ENCODE data around the gene ADGRV1.

Gene ADGRV1

GRCh38 chr5:91145333-91145620 is 586.7 kb downstream of the ADGRV1 start:
- no peak for DNase-seq

DNA sequence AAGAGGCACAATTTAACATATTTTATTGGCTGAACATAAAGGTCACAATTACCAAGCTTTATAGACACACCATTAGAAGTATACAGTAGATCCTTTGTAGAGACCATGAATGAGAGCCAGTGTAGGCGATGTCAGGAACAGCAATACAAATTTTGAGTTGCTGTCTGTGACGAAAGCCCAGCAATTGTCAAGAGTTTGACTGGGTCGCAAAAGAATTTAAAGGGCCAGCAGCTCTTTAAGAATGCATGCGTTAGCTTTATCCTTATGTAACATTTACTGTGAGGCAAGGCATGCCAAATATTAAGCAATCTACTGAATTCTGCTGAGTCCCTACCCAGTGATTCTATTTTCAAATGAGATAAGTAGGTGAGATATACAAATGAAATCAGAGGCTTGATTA is 587.6 kb downstream of the ADGRV1 start:
- no peak for DNase-seq

- no peak for DNase-seq
These were observed 588.5 kb downstream of the ADGRV1 start for GRCh38 chr5:91146905-91147600.

GRCh38 chr5:91150234-91150633 is 591.6 kb downstream of the ADGRV1 start:
- DNase-seq: no peak

- DNase-seq: no peak
These were observed 592.0 kb downstream of the ADGRV1 start for GRCh38 chr5:91150636-91151035.

GRCh38 chr5:91151947-91152346 is 593.4 kb downstream of the ADGRV1 start:
- no peak for DNase-seq

GRCh38 chr5:91154338-91154737 is 595.7 kb downstream of the ADGRV1 start:
- DNase-seq: no peak

DNA sequence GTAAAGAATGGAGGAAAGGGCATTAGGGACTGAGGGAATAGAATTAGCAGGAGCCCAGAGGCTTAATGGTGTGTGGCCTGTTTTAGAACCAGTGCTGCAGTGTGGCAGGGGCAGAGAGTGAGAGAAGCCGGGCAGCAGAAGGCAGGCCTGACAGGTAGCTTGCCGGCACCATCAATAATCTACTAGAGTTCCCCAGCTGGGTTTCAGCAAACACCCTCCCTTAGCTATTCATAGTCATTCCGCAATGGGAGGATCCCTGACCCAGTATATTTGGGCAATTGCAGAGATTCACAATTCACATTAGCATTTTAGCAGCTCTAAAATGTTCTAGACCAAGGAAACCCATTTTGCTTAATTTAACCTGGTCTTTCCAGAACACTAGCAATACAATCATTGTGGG is 596.7 kb downstream of the ADGRV1 start:
- no peak for DNase-seq

GRCh38 chr5:91156242-91156641 is 597.6 kb downstream of the ADGRV1 start:
- DNase-seq: no peak

- DNase-seq: no peak
These were observed 599.4 kb downstream of the ADGRV1 start for GRCh38 chr5:91158011-91158410.

DNA sequence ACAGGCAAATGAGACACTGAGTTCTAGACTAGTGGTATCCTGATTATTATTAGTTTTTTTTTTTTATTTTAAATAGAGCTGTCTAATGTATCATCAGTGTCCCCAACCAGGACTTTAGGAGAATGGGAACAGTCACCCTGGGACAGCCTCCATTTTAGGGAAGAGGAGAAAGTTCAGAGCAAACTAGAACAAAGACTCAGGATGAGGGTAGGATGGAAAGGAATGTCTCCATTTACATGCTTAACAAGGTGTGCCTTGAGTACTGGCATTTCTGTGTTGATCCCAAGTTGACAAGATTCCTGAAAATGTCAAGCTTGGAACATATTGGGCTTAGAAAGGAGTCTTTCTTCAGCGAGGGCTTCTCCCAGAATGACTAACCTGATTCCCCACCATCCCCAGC is 601.0 kb downstream of the ADGRV1 start:
- DNase-seq: no peak

DNA sequence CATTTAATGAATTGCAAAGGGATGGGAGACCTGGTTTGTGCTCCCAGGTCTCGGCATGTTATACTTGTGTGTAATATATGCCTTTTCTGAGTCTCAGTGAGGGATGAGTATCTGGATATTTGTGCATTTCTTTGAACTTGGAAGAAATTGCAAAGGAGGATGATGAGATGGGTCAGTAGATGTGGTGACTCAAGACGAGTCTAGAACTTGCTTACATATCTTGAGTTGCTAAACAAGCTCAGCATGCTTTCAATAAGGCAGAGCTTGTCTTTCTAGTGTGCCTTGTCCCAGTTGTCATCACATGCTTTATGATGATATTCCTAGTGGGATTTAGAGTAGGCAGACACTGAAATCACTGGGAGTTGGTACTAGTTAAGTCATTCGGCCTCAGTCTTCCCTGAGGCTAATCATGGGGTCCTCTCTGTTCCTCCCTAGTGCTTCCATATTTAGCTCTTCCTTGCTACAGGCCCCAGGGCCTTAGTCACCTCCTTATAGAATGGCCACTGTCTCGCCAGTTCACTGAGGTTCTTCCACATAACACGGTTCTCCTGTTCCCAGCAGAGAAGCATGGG is 602.2 kb downstream of the ADGRV1 start:
- no peak for DNase-seq

GRCh38 chr5:91162534-91163381 is 604.2 kb downstream of the ADGRV1 start:
- DNase-seq: no peak

DNA sequence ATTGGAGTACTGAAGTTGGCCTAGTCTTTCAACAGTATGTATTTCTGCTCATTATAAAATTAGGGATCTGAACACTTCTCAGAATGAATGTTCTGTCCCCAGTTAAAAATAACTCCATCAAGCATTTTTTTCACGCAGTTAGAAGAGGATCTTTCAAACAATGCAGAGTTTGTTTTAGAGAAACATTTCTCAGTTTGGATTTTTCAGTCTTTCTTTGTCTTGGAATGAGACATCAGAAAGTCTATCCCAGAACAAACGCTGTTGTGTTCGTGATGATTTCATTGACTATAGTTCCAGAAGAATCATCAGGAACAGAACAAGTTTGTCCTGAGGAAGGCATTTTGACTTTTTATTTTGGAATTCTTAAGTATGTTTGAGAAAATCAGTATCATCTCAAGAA is 605.8 kb downstream of the ADGRV1 start:
- DNase-seq: no peak

DNA sequence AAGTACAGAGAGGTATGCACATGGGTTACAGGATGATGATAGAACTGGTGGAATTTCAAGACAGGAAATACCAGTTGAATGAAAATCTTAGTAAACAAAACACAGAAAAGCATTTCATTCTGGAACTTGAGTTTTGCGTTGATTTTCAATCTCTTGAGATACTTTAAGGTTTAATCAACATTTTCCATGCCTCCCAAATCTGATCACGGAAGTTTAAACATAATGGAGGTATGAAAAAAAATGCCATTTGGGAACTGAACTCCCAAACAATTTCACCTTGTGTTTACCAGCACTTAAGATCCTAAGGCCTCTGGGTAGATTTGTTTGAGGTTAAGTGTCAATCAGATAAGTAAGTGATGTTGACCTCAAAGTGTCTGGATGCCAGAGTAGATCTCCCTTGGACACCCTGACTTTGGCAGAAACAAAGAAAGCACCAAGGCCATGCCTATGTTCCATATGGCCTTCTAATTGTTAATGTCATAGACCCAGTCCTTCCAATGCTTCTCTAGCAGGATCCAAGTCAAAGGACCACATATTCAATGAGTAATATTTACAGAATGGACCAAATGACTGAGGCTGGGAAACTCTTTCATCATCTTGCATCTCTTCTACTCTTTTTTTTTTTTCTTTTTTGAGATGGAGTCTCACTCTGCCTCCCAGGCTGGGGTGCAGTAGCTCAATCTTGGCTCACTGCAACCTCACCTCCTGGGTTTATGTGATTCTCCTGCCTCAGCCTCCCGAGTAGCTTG is 607.6 kb downstream of the ADGRV1 start:
- DNase-seq: no peak

- DNase-seq: no peak
These were observed 610.3 kb downstream of the ADGRV1 start for GRCh38 chr5:91168859-91169258.

GRCh38 chr5:91170266-91170665 is 611.7 kb downstream of the ADGRV1 start:
- no peak for DNase-seq

DNA sequence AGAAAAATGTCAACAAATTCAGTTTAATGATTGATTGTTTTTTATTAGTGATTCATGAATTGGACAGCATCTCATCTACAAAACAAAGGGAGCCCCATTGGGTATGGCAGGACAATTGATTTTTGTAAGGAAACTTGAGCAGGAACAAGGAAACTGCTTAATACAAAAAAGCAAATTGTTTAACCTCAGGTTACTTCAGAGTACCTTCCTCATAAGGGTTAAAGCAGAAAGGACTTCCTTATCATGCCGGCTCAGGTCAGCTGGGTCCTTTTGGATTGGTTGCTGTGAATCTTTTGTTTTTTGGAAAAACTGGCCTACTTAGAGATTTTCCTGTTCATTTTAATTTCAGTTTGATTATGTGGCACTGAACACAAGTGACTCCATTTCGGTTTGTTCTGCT is 612.7 kb downstream of the ADGRV1 start:
- no peak for DNase-seq

- DNase-seq: no peak
These were observed 615.8 kb downstream of the ADGRV1 start for GRCh38 chr5:91174396-91174795.

DNA sequence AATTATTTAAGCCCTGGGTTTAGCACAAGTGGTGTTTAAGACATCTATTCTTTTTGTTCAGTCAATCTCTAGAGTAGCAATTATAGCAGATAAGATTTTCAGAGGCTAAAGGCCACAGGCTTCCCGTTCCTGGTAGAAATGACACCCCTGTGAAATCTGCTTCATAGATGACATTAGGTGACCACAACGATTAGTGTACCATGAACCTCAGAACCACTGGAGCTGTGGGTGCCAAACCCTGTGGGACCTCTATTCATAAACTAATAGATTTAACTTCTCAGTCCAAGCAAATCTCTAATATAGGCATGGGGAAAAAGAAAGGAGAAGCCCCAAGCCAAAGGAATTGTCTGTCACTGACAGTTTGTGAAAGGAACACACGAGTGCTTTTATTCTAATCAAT is 617.1 kb downstream of the ADGRV1 start:
- no peak for DNase-seq

- no peak for DNase-seq
These were observed 617.9 kb downstream of the ADGRV1 start for GRCh38 chr5:91176288-91177016.

- no peak for DNase-seq
These were observed 618.5 kb downstream of the ADGRV1 start for GRCh38 chr5:91177085-91177484.

- no peak for DNase-seq
These were observed 619.0 kb downstream of the ADGRV1 start for GRCh38 chr5:91177639-91178038.
